T-helper 2 cell treated with Interferon-gamma antibody and Interleukin-4, amounts not matched to agents 100 ng/mL and 5 ng/mL, for 36 hours (primary cell): Measurements from ENCODE around the gene BANK1. TPM values are rescaled to one million over a fixed set of nuclear protein-coding genes. Genes with fewer than 3 reads are reported as not detected.

Experiments
- intact Hi-C: fragments of 100-400 bp; cut with micrococcal nuclease; formaldehyde crosslinking; loops from one replicate; pipeline ENCODE4 v1.15.1; 2023
- total RNA-seq: library from RNA; stranded (reverse); gene quantifications from 2 replicates; pipeline ENCODE4 v1.2.3, GENCODE V29; 2022

Gene BANK1
- total RNA-seq, 1 donor from 2014 or later, result 0.11 TPM

GRCh38 chr4:102007959-102008425, 217.5 kb downstream of the BANK1 start:
- intact Hi-C loops, result no loop called here

- intact Hi-C loops, result no loop called here
Measured at GRCh38 chr4:102008711-102009110, 218.2 kb downstream of the BANK1 start.

GRCh38 chr4:102022343-102022742, 231.8 kb downstream of the BANK1 start:
- intact Hi-C loops, result no loop called here

- intact Hi-C loops, result loop anchor here (5.0 kb wide), 1 partner anchor 786 kb away; no protein-coding TSS in a partner anchor
Measured at GRCh38 chr4:102027961-102028360, 237.4 kb downstream of the BANK1 start.

GRCh38 chr4:102031406-102031805, 240.9 kb downstream of the BANK1 start:
- intact Hi-C loops, result no loop called here

- intact Hi-C loops, result no loop called here
Measured at GRCh38 chr4:102036016-102036415, 245.5 kb downstream of the BANK1 start.

- intact Hi-C loops, result no loop called here
Measured at GRCh38 chr4:102036619-102037376, 246.3 kb downstream of the BANK1 start.

GRCh38 chr4:102037566-102037965, 247.0 kb downstream of the BANK1 start:
- intact Hi-C loops, result no loop called here

- intact Hi-C loops, result no loop called here
Measured at GRCh38 chr4:102042871-102043802, 252.6 kb downstream of the BANK1 start.

- intact Hi-C loops, result no loop called here
Measured at GRCh38 chr4:102047616-102048015, 257.1 kb downstream of the BANK1 start.

- intact Hi-C loops, result no loop called here
Measured at GRCh38 chr4:102055805-102056204, 265.3 kb downstream of the BANK1 start.

GRCh38 chr4:102057122-102057521, 266.6 kb downstream of the BANK1 start:
- intact Hi-C loops, result no loop called here

GRCh38 chr4:102061133-102061532, 270.6 kb downstream of the BANK1 start:
- intact Hi-C loops, result no loop called here

- intact Hi-C loops, result no loop called here
Measured at GRCh38 chr4:102064747-102065442, 274.4 kb downstream of the BANK1 start.

GRCh38 chr4:102076622-102077021, 286.1 kb downstream of the BANK1 start:
- intact Hi-C loops, result no loop called here

- intact Hi-C loops, result no loop called here
Measured at GRCh38 chr4:102080184-102080583, 289.7 kb downstream of the BANK1 start.

- intact Hi-C loops, result no loop called here
Measured at GRCh38 chr4:102089850-102090621, 299.5 kb downstream of the BANK1 start.

- intact Hi-C loops, result no loop called here
Measured at GRCh38 chr4:102091656-102092055, 301.1 kb downstream of the BANK1 start.

- intact Hi-C loops, result no loop called here
Measured at GRCh38 chr4:102094481-102094880, 304.0 kb downstream of the BANK1 start.

- intact Hi-C loops, result no loop called here
Measured at GRCh38 chr4:102103368-102103767, 312.8 kb downstream of the BANK1 start.

- intact Hi-C loops, result no loop called here
Measured at GRCh38 chr4:102104278-102104677, 313.7 kb downstream of the BANK1 start.
